HepG2 (cell line): Measurements from ENCODE around the gene HDAC5. TPM values are rescaled to one million over a fixed set of nuclear protein-coding genes. Genes with fewer than 3 reads are reported as not detected.

Source experiments
- ATAC-seq: fragments of 200-7000 bp; cut with Tn5 transposase; 3 replicates; pipeline ENCODE4 v1.9.1; 2020; ENCODE audit warnings: mild to moderate bottlenecking, moderate library complexity
- BruUV-seq: library from RNA; stranded (reverse); fragments of 400-500 nt; replicated peaks from 2 replicates; lab custom pipeline; 2021; lab: Mats Ljungman, UMichigan
- CTCF ChIA-PET: fragments of 300-600 bp; formaldehyde crosslinking; extraction: SDS; loops from one replicate; lab custom pipeline; 2021; ENCODE audit warnings: low total read pairs, inconsistent platforms, low intra/inter-chr PET ratio; lab: Yijun Ruan, JAX
- POLR2A ChIA-PET: fragments of 350-600 bp; sonication (Branson Sonifier 250); formaldehyde crosslinking; loops from one replicate; lab custom pipeline; 2020; ENCODE audit warnings: antibody characterized with exemption, inconsistent platforms; lab: Yijun Ruan, JAX
- DNase-seq: peaks from one replicate; pipeline ENCODE4 v3.0.0-alpha.2; 2015; ENCODE audit warnings: low spot score
- FAIRE-seq: peaks from 3 replicates; lab custom pipeline; 2011; peaks lifted over from hg19 to GRCh38; lab: Jason Lieb, UNC
- H2AFZ ChIP-seq: one replicate; pipeline ENCODE4 v1.6.1; 2011; ENCODE audit warnings: low read length, inconsistent platforms
- H3K27ac ChIP-seq: fragments of 300-600 bp; 3 replicates; pipeline ENCODE4 v1.8.0; 2011; ENCODE audit warnings: mixed run types, mild to moderate bottlenecking, mixed read lengths, low read length, inconsistent platforms; ENCODE audit not compliant: insufficient read depth; ENCODE audit errors: extremely low read length
- H3K27me3 ChIP-seq, 2 experiments: fragments of 200-600 bp in 1 of 2; 2 replicates in 1 of 2; 3 replicates in 1 of 2; pipeline versions ENCODE4 v1.6.0 to v1.8.0; 2011; ENCODE audit warnings: low read length in 2 of 2, mild to moderate bottlenecking in 2 of 2, moderate library complexity in 2 of 2, inconsistent platforms in 1 of 2; ENCODE audit not compliant: insufficient read depth in 2 of 2, control insufficient read depth in 1 of 2
- H3K36me3 ChIP-seq, 2 experiments: fragments of 200-600 bp in 1 of 2; replicated peaks in 1 of 2; 2 replicates in 1 of 2; 3 replicates in 1 of 2; pipeline versions ENCODE4 v1.5.1 to v1.8.0; 2011; ENCODE audit warnings: low read length in 2 of 2, inconsistent platforms in 1 of 2; ENCODE audit not compliant: insufficient read depth in 2 of 2, control insufficient read depth in 1 of 2
- H3K4me1 ChIP-seq: 2 replicates; pipeline ENCODE4 v1.5.1; 2012; ENCODE audit warnings: low read length, inconsistent platforms; ENCODE audit not compliant: insufficient read depth
- H3K4me2 ChIP-seq: 2 replicates; pipeline ENCODE4 v1.6.0; 2011; ENCODE audit warnings: low read depth, low read length, inconsistent platforms
- H3K4me3 ChIP-seq, 3 experiments: fragments of 200-600 bp in 1 of 3; sonication (generic), shearing (Covaris generic) in 1 of 3; replicated peaks in 1 of 3; 2 replicates each; pipeline ENCODE4 v1.5.1; 2011 to 2016; ENCODE audit warnings: low read length in 3 of 3, inconsistent platforms in 2 of 3, low read depth in 2 of 3, mild to moderate bottlenecking in 2 of 3, control low read depth in 1 of 3, mixed read lengths in 1 of 3; ENCODE audit not compliant: insufficient read depth in 1 of 3
- H3K79me2 ChIP-seq: one replicate; pipeline ENCODE4 v1.6.1; 2011; ENCODE audit warnings: low read length, inconsistent platforms; ENCODE audit not compliant: insufficient read depth
- H3K9ac ChIP-seq: 2 replicates; pipeline ENCODE4 v1.6.0; 2011; ENCODE audit warnings: mild to moderate bottlenecking, low read depth, low read length, inconsistent platforms; ENCODE audit not compliant: insufficient read depth
- H3K9me3 ChIP-seq: 2 replicates; pipeline ENCODE4 v1.5.1; 2012; ENCODE audit warnings: mild to moderate bottlenecking, low read length
- H4K20me1 ChIP-seq: 2 replicates; pipeline ENCODE4 v1.6.0; 2011; ENCODE audit warnings: inconsistent platforms, mild to moderate bottlenecking, low read length, moderate library complexity; ENCODE audit not compliant: insufficient read depth
- CBFB ChIP-seq: sonication (generic); formaldehyde crosslinking; IDR thresholded peaks from 2 replicates; pipeline ENCODE4 v1.4.0; 2020; ENCODE audit warnings: missing genetic modification reagents
- CHD4 ChIP-seq: fragments of 200-600 bp; sonication (generic); IDR thresholded peaks from 2 replicates; pipeline ENCODE4 v1.7.0; 2017; ENCODE audit warnings: mild to moderate bottlenecking, low read length, borderline replicate concordance
- KMT2B ChIP-seq: IDR thresholded peaks from 2 replicates; pipeline ENCODE4 v1.6.1; 2016; ENCODE audit warnings: missing genetic modification reagents, missing compliant biosample characterization
- NCOA1 ChIP-seq: sonication (generic); formaldehyde crosslinking; IDR thresholded peaks from 2 replicates; pipeline ENCODE4 v1.9.0; 2021; ENCODE audit warnings: missing genetic modification reagents
- NFKBIZ ChIP-seq: IDR thresholded peaks from 2 replicates; pipeline ENCODE4 v1.6.1; 2018; ENCODE audit warnings: missing genetic modification reagents, missing compliant biosample characterization
- SOX13 ChIP-seq, 3 experiments: fragments of 450-650 bp in 1 of 3; sonication (generic) in 1 of 3; formaldehyde crosslinking in 1 of 3; IDR thresholded peaks in 2 of 3; conservative IDR thresholded peaks in 1 of 3; 2 replicates each; pipeline versions ENCODE4 v1.5.0 to v1.6.1; 2016 to 2020; ENCODE audit warnings: antibody characterized with exemption in 1 of 3, mild to moderate bottlenecking in 1 of 3, missing compliant biosample characterization in 1 of 3, missing genetic modification reagents in 1 of 3, moderate library complexity in 1 of 3
- YY1 ChIP-seq: IDR thresholded peaks from 2 replicates; pipeline ENCODE4 v1.6.1; 2011; ENCODE audit warnings: low read length, low read depth, moderate library complexity, mild to moderate bottlenecking; ENCODE audit not compliant: insufficient read depth, insufficient replicate concordance
- ZBTB33 ChIP-seq: sonication (generic); formaldehyde crosslinking; IDR thresholded peaks from 2 replicates; pipeline ENCODE4 v1.4.0; 2020; ENCODE audit warnings: missing genetic modification reagents
- ZBTB8A ChIP-seq: sonication (generic); formaldehyde crosslinking; IDR thresholded peaks from 2 replicates; pipeline ENCODE4 v1.4.0; 2020; ENCODE audit warnings: mild to moderate bottlenecking, low read depth, missing genetic modification reagents, borderline replicate concordance
- ZFP36L2 ChIP-seq: sonication (generic); formaldehyde crosslinking; IDR thresholded peaks from 2 replicates; pipeline ENCODE4 v1.4.0; 2020; ENCODE audit warnings: missing genetic modification reagents
- WGBS: methylation state at CpG from one replicate; pipeline ENCODE4 v1.1.6; 2017; ENCODE audit warnings: low lambda C conversion rate; 5-methylcytosine and 5-hydroxymethylcytosine counted together
- in situ Hi-C: cut with HindIII; loops from 2 replicates; pipeline ENCODE4 v1.10.0; 2017; ENCODE audit warnings: low pct_unique_long_range_greater_than_20kb; ENCODE audit not compliant: extremely low pct_ligation_motif_present
- intact Hi-C: fragments of 100-400 bp; cut with micrococcal nuclease; formaldehyde crosslinking; loops from one replicate; pipeline ENCODE4 v1.10.0; 2022; ENCODE audit not compliant: unreplicated experiment
- polyA plus RNA-seq, 8 experiments: library from polyadenylated mRNA; depleted of rRNA in 3 of 8; stranded (reverse) in 7 of 8; unstranded in 1 of 8; fragments of >200 nt; fragmentation: Illumina TruSeq in 4 of 8; extraction: Trizol in 4 of 8; gene quantifications; 2 replicates each; pipeline versions ENCODE4 v1.2.1 to v1.2.3, GENCODE V29; 2011 to 2016; ENCODE audit warnings: low read depth in 4 of 8, missing spikeins in 1 of 8, mixed read lengths in 1 of 8; ENCODE audit not compliant: insufficient read depth in 1 of 8
- total RNA-seq, 5 experiments: library from RNA; depleted of rRNA; stranded (reverse); fragments of >200 nt; fragmentation: Illumina TruSeq; extraction: Trizol; gene quantifications; 2 replicates each; pipeline ENCODE4 v1.2.3, GENCODE V29; 2016; ENCODE audit warnings: low read depth in 1 of 5
- TF ChIP-seq, protein P1 (sequence below): sonication (generic); formaldehyde crosslinking; IDR thresholded peaks from 2 replicates; pipeline ENCODE4 v1.4.0; 2020; ENCODE audit warnings: mild to moderate bottlenecking, missing genetic modification reagents
- TF ChIP-seq, protein P2 (sequence below): sonication (generic); formaldehyde crosslinking; IDR thresholded peaks from 2 replicates; pipeline ENCODE4 v1.8.0; 2022; ENCODE audit warnings: mild to moderate bottlenecking, missing genetic modification reagents, borderline replicate concordance

The HDAC5 gene
- total and polyA plus RNA-seq, 2 of the 13 experiments (the other 11 are each of a cell fraction or from before 2014, with no cell fraction given), result 46.4 to 85.4 TPM

DNA sequence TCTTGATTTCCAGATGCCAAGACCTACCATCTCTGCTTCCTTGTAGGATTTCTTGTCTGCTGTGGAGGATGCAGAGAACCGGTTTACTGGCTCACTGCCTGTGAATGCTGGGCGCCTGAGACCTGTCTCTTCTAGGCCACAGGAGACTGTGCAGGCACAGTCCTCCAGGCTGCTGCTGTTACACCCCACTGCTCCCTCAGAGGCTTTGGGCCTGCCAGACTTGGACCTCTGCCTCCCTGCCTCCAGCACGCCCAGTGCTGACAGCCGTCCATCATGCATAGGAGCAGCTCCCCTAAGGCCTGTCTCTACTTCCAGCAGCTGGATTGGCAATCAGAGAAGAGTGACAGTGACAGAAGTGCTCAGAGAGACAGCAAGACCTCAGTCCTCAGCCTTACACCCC lies 24.4 kb upstream of the HDAC5 start:
- Histone ChIP-seq H3K9me3 (no peaks in the 10 kb centered on the region), H3K4me3 (no peak overlapping the region), H3K27me3 (no peaks in the 10 kb centered on the region), H3K4me2 (no peak overlapping the region), H3K9ac (no peak overlapping the region), H3K36me3 (peaks cover 18 to 44% of the 10 kb centered on the region in 2 experiments), H2AFZ (no peak overlapping the region), H4K20me1 (no peaks in the 10 kb centered on the region), H3K79me2 (peaks cover 10% of the 10 kb centered on the region), H3K27ac (no peak overlapping the region), H3K4me1 (peaks cover 15% of the 10 kb centered on the region)
- in situ Hi-C loops, result no loop called here
- POLR2A ChIA-PET, result no interaction called here
- DNase-seq, result no peak
- no peak for FAIRE-seq
- no peak for ATAC-seq
- CTCF ChIA-PET, result no interaction called here
- intact Hi-C loops, result no loop called here
- WGBS, result 98% methylated on average over 4 of the region's 4 CpGs
- BruUV-seq, result no TSS peak
- TF ChIP-seq CBFB (CRISPR knock-in tag) (no peak), SOX13 (IDR thresholded peaks at IDR 0.05) (no peak), SOX13 (CRISPR knock-in tag; conservative IDR thresholded peaks at IDR 0.05 in 1 of 2, IDR thresholded peaks at IDR 0.05 in 1 of 2) (no peak), KMT2B (CRISPR knock-in tag) (no peak), ZFP36L2 (CRISPR knock-in tag) (no peak), ZBTB8A (CRISPR knock-in tag) (no peak), NCOA1 (CRISPR knock-in tag) (no peak), CHD4 (no peak), NFKBIZ (no peak), ZBTB33 (CRISPR knock-in tag) (no peak), YY1 (no peak)
- TF ChIP-seq, protein P1, sequence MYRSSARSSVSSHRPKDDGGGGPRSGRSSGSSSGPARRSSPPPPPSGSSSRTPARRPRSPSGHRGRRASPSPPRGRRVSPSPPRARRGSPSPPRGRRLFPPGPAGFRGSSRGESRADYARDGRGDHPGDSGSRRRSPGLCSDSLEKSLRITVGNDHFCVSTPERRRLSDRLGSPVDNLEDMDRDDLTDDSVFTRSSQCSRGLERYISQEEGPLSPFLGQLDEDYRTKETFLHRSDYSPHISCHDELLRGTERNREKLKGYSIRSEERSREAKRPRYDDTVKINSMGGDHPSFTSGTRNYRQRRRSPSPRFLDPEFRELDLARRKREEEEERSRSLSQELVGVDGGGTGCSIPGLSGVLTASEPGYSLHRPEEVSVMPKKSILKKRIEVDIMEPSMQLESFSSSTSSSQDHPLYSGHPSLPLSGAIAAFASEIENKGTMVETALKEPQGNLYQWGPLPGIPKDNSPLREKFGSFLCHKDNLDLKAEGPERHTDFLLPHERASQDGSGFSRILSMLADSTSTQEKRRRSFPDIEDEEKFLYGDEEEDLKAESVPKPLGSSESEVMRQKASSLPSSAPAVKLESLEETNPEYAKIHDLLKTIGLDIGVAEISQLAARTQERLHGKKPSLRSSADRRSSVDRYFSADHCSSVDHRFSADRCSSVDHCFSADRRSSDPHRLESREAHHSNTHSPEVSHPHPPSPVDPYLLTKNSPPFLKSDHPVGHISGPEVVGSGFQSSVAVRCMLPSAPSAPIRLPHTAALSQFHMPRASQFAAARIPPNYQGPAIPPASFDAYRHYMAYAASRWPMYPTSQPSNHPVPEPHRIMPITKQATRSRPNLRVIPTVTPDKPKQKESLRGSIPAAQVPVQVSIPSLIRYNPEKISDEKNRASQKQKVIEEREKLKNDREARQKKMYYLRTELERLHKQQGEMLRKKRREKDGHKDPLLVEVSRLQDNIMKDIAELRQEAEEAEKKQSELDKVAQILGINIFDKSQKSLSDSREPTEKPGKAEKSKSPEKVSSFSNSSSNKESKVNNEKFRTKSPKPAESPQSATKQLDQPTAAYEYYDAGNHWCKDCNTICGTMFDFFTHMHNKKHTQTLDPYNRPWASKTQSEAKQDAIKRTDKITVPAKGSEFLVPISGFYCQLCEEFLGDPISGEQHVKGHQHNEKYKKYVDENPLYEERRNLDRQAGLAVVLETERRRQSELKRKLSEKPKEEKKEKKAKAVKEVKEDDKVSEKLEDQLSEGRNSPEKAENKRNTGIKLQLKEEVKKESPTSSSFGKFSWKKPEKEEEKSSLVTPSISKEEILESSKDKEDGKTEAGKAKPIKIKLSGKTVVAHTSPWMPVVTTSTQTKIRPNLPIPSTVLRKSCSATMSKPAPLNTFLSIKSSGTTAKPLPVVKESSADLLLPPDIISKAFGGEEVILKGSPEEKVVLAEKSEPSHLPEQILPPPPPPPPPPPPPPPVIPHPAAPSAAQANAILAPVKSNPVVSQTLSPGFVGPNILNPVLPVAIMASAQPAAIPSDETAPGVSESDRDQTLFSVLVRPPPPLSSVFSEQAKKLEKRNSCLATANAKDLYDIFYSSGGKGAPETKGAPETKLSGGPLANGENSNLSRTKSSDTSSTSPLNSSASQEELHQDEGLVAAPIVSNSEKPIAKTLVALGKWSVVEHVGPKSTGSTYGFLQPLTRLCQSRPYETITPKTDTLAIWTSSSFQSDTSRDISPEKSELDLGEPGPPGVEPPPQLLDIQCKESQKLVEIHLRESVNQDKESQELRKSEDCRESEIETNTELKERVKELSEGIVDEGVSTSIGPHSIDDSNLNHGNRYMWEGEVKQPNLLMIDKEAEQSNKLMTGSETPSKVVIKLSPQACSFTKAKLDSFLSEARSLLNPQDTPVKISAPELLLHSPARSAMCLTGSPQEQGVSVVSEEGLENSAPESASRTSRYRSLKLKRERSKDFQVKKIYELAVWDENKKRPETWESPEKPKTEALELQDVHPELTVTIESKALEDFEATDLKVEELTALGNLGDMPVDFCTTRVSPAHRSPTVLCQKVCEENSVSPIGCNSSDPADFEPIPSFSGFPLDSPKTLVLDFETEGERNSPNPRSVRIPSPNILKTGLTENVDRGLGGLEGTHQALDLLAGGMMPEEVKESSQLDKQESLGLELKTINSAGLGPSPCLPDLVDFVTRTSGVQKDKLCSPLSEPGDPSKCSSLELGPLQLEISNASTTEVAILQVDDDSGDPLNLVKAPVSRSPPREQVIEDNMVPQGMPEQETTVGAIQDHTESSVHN (CRISPR knock-in tag), result no peak
- TF ChIP-seq, protein P2, sequence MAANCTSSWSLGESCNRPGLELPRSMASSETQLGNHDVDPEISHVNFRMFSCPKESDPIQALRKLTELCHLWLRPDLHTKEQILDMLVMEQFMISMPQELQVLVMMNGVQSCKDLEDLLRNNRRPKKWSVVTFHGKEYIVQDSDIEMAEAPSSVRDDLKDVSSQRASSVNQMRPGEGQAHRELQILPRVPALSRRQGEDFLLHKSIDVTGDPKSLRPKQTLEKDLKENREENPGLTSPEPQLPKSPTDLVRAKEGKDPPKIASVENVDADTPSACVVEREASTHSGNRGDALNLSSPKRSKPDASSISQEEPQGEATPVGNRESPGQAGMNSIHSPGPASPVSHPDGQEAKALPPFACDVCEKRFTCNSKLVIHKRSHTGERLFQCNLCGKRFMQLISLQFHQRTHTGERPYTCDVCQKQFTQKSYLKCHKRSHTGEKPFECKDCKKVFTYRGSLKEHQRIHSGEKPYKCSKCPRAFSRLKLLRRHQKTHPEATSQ (CRISPR knock-in tag), result no peak
